Activated CD8-positive, alpha-beta memory T cell treated with anti-CD3 and anti-CD28 coated beads, Interleukin-2, amount 50 U/mL, for 1 hour (primary cell): Measurements from ENCODE around the gene IMMP2L.

ENCODE experiments used
- DNase-seq: peaks from one replicate; pipeline ENCODE4 v3.0.0-alpha.2; 2020; ENCODE audit errors: extremely low read depth

The IMMP2L gene

DNA sequence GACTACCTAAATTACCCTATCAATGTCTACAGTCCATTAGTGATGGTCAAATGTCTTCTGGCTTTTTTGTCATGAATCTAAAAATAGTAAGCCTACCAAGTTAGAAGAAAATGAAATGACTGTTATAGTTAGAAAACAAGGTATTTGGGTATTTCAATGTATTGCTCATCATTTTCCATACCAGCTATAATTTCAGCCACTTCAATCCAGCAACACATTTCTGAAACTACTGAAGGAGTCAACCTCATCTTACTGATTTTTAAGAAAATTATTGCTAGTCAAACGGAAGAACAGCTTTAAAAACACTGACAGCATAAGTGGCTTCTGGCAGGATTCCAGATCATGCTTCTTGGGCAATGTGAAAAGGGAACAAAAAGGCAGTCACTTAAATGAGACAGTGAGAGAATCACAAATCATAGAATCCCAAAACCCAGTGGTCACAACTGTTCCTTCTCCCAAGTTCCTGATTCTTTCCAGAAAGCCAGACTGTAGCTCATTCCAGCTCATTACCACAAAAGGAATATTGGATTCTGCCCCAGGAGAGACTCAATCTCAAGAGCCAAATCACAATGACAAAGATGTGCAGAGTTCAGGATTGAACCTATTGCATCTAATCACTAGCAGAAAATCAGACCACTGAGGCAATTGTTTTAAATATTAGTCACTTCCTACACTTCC lies 532.6 kb downstream of the IMMP2L start:
- DNase-seq: peak; percentile 25

DNA sequence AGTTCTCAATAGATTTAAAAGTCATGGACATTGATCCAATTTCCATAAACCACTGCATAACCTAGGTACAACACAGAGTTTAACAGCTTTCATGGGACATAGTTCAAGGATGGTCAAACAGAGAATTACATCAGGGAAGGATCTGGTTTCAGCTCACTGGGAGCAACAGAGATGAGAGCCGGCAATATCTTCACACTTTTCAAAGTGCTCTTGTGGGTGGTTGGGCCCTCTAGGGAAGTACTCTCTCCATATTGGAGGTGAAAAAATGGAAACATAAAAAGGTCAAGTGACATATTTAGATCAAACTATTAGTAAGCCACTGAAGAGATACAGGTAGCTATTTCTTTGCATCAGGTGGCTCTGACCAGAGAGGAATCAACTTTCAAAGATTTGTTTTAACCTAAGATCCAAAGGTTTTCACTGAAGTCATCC lies 533.1 kb downstream of the IMMP2L start:
- no peak for DNase-seq

GRCh38 chr7:111027396-111027795 lies 534.9 kb downstream of the IMMP2L start:
- DNase-seq: no peak

DNA sequence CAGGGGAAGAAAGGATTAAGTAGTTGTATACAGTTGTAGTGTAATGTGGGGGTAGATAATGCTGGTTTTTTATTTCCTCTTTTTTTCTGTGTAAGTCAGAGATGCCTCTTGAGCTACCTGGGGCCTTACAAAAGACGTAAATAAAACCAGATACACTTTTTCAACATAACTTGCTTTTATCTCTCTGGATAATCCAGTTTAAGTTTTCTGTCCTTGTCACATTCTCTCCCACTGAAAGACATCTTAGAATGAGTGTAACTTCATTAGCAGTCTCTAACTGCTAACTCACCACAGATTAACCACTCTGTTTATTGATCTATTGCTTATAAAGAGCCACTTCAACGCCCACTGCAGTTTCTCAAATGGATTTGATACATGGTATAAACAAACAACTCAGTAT lies 535.5 kb downstream of the IMMP2L start:
- no peak for DNase-seq

DNA sequence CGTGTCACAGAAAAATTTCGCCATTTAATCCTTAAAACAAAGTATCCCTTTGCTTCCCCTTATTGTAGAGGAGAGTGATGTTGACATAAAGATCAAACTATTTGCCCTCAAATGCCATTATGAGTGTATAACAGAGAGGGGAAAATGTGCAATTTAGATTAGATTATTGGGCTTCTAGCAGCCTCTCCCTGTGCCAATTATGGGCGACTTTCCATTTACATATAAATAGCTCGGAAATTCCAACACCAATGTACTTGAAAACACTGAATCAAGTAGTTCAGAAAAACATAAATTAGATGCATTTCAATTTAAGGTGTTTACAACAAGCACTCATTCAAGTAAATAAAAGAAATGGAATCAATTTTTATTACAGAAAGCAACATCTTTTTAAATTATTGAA lies 535.9 kb downstream of the IMMP2L start:
- no peak for DNase-seq

DNA sequence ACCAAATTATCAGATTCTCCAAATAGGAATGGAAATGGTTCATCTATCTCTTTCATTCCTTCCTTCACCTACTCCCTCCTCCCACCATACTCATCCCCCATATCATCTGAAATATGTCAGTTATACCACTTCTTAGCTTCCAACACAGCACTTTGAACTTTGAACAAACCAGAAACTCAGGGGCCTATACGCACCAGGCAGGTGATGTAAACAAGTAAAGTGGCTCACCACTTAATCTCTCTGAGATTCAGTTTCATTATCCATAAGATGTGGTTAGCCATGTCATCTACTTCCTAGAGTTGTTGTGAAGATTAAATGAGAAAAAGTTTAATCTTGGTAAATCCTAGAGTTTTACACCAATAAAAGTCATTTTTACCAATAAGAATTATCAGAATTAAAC lies 537.3 kb downstream of the IMMP2L start:
- no peak for DNase-seq

- no peak for DNase-seq
These were observed 543.1 kb downstream of the IMMP2L start for GRCh38 chr7:111018960-111019736.

GRCh38 chr7:111018447-111018846 lies 543.8 kb downstream of the IMMP2L start:
- no peak for DNase-seq

- no peak for DNase-seq
These were observed 548.2 kb downstream of the IMMP2L start for GRCh38 chr7:111014079-111014478.

DNA sequence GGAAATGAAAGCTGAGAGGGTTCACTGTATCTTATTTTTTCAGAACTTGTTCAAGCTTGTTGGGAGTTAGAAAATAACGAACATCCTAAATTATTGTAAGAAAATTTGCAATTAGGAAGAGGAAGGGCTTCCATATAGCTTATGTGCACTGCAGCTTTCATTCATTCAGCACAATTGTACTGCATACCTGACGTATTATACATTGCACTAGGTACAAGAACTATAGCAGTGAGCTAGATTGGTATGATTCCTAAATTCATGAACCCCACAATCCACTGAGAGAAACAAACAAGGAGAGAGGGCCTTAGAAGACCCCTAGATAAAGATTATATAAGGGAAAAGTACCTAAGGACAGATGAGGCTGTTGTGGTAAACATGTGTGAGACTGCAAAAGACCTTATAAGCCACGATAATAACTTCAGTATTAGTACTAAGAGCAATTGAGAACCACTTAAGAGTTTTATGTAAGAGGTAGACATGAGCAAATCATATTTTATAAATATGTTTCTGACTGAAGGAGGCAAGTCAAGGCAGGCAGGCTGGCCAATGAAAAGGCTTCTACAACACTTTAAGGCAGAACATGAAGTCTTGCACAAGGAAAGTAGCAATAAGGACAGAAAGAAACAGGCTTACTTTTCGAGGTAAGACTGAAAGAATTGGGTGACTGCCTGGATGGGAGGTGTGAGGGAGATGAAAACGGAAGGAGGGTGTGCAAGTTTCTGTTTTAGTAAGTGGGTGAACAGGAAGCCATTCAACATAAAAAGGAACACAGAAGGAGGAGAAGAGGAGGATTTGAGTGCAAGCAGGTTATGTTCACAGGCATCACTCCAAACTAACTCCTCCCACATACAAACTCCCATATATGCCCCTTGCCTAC lies 549.3 kb downstream of the IMMP2L start:
- DNase-seq: no peak

- DNase-seq: no peak
These were observed 550.1 kb downstream of the IMMP2L start for GRCh38 chr7:111012149-111012548.

- DNase-seq: no peak
These were observed 550.8 kb downstream of the IMMP2L start for GRCh38 chr7:111011520-111011919.

- no peak for DNase-seq
These were observed 551.5 kb downstream of the IMMP2L start for GRCh38 chr7:111010798-111011197.

GRCh38 chr7:111009526-111010040 lies 552.7 kb downstream of the IMMP2L start:
- no peak for DNase-seq

- no peak for DNase-seq
These were observed 555.6 kb downstream of the IMMP2L start for GRCh38 chr7:111006691-111007090.

DNA sequence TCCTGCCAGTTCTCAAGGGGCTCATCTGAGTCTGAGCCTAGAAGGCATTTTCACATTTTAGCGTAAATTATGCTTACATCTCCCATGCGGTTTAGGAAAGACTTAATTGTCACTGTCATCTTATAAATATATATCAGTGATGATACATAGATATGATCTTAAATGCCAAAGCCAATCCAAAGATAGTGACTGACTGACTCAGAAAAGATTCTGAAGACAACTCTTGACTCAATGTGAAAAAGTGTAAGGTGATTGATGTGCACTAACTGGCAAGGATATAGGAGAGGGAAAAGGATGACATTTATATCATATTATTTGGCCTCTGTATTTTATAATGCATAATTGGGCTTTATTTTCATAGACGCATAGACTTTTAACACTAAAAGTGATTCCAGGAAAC lies 556.3 kb downstream of the IMMP2L start:
- DNase-seq: no peak

DNA sequence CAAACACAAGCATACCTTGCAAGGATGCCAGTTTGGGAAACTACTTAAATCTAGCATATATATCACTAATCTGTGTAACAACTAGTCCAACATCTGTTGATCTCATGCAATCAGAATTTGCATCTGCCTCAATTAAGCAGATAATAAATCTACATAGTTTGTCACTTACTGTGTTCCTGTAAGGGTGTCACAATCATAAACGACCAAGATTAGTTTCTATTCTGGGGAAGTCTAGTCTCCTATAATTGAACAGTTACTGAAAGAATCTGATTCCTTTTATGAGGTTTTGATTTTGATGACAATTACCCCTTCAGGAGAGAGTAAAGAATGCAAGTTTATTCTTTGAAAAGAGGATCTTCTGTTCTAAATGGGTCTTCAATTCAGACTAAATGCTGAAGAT lies 556.8 kb downstream of the IMMP2L start:
- DNase-seq: no peak

GRCh38 chr7:111004310-111004901 lies 557.9 kb downstream of the IMMP2L start:
- no peak for DNase-seq

GRCh38 chr7:111003883-111004282 lies 558.4 kb downstream of the IMMP2L start:
- DNase-seq: no peak

DNA sequence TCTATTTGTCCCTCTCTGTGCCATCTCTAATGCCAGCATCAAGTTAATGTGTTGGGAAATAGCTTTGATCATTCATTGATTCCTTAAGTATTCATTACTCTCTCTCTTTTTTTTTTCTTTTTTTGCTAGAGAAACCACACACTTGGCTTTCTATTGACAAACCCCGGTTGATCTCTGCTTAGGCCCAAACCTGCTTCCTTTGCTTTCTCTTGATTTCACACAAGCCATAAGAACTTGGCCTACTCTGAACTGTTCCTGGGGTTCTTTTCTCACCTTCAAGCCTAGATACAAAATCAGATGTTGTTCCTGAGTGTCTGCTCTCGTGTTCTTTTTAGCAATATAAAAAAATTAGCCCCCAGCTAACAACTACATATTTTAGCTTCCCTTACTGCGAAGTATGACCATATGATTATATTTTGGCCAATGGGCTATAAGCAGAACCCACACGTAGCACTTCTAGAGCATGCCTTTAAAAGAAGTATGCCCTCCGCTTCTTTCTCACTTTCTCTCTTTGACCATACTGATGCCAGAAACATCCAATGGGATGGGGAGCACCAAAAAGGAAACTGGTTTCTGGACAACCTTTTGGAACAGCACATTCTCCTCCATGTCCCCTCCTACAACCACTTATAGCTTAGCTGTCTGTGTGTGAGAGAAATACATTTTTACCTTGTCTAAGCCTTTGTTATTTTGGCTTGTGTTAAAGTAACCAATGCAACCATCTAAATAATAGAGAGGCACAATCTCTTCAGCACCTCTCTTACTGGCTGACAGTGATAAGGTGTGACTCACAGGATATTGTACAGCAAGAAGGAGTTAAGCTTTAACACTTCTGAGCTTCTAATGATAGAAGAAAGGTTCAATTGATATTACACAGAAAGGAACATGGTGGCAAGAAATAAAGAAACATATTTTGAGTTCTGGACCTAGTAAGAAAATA lies 568.0 kb downstream of the IMMP2L start:
- DNase-seq: no peak
